H9 (cell line): Measurements from ENCODE around the gene ZNF234. TPM values are rescaled to one million over a fixed set of nuclear protein-coding genes. Genes with fewer than 3 reads are reported as not detected.

Experiments
- DNase-seq: peaks from one replicate; pipeline ENCODE4 v3.0.0-alpha.2; 2017
- H2AFZ ChIP-seq: one replicate; pipeline ENCODE4 v1.6.1; 2013; ENCODE audit warnings: mild to moderate bottlenecking, low read length, control low read depth, moderate library complexity
- H2AK5ac ChIP-seq: 2 replicates; pipeline ENCODE4 v1.6.1; 2013; ENCODE audit warnings: low read length, control low read depth, mixed read lengths; ENCODE audit not compliant: insufficient read length
- H2BK120ac ChIP-seq: one replicate; pipeline ENCODE4 v1.6.1; 2013; ENCODE audit warnings: low read depth, mild to moderate bottlenecking, low read length, control low read depth, inconsistent platforms; ENCODE audit not compliant: poor library complexity, severe bottlenecking
- H2BK12ac ChIP-seq: 2 replicates; pipeline ENCODE4 v1.6.1; 2013; ENCODE audit warnings: low read length, control low read depth, mixed read lengths, low read depth; ENCODE audit not compliant: insufficient read length
- H2BK15ac ChIP-seq: 2 replicates; pipeline ENCODE4 v1.6.1; 2013; ENCODE audit warnings: low read depth, low read length, control low read depth
- H2BK20ac ChIP-seq: one replicate; pipeline ENCODE4 v1.6.1; 2013; ENCODE audit warnings: low read depth, mild to moderate bottlenecking, low read length, control low read depth, inconsistent platforms; ENCODE audit not compliant: poor library complexity, severe bottlenecking
- H2BK5ac ChIP-seq: 2 replicates; pipeline ENCODE4 v1.6.1; 2013; ENCODE audit warnings: low read length, control low read depth, mixed read lengths; ENCODE audit not compliant: insufficient read length
- H3K14ac ChIP-seq: 2 replicates; pipeline ENCODE4 v1.6.1; 2013; ENCODE audit warnings: low read length, control low read depth; ENCODE audit not compliant: insufficient read depth
- H3K18ac ChIP-seq: 2 replicates; pipeline ENCODE4 v1.6.1; 2013; ENCODE audit warnings: low read depth, mild to moderate bottlenecking, mixed read lengths, low read length, control low read depth; ENCODE audit not compliant: insufficient read length
- H3K23ac ChIP-seq: 2 replicates; pipeline ENCODE4 v1.6.1; 2013; ENCODE audit warnings: low read length, control low read depth, mixed read lengths, low read depth; ENCODE audit not compliant: insufficient read length
- H3K23me2 ChIP-seq: 2 replicates; pipeline ENCODE4 v1.6.1; 2013; ENCODE audit warnings: low read depth, mild to moderate bottlenecking, mixed read lengths, low read length, control low read depth; ENCODE audit not compliant: insufficient read length, poor library complexity, severe bottlenecking
- H3K27ac ChIP-seq: 2 replicates; pipeline ENCODE4 v1.5.1; 2013; ENCODE audit warnings: low read length, control low read depth, mixed read lengths, low read depth; ENCODE audit not compliant: insufficient read length
- H3K27me3 ChIP-seq: 2 replicates; pipeline ENCODE4 v1.6.1; 2013; ENCODE audit warnings: low read length, control low read depth, inconsistent platforms; ENCODE audit not compliant: insufficient read depth
- H3K4ac ChIP-seq: 2 replicates; pipeline ENCODE4 v1.6.1; 2013; ENCODE audit warnings: low read depth, mild to moderate bottlenecking, control low read depth, inconsistent platforms, low read length, moderate library complexity
- H3K4me1 ChIP-seq: 2 replicates; pipeline ENCODE4 v1.6.1; 2013; ENCODE audit warnings: low read length, control low read depth, inconsistent platforms; ENCODE audit not compliant: insufficient read depth
- H3K4me2 ChIP-seq: 2 replicates; pipeline ENCODE4 v1.6.1; 2013; ENCODE audit warnings: low read length, control low read depth, mixed read lengths; ENCODE audit not compliant: insufficient read length, insufficient read depth
- H3K56ac ChIP-seq: 2 replicates; pipeline ENCODE4 v1.6.1; 2013; ENCODE audit warnings: low read depth, mild to moderate bottlenecking, mixed read lengths, low read length, control low read depth; ENCODE audit not compliant: insufficient read length
- H3K79me1 ChIP-seq: 2 replicates; pipeline ENCODE4 v1.6.1; 2013; ENCODE audit warnings: low read depth, mild to moderate bottlenecking, moderate library complexity, low read length, control low read depth, inconsistent platforms; ENCODE audit not compliant: insufficient read depth, poor library complexity, severe bottlenecking
- H3K79me2 ChIP-seq: 2 replicates; pipeline ENCODE4 v1.6.1; 2013; ENCODE audit warnings: low read length, control low read depth, inconsistent platforms; ENCODE audit not compliant: insufficient read depth
- H3K9ac ChIP-seq: 2 replicates; pipeline ENCODE4 v1.6.1; 2013; ENCODE audit warnings: low read length, control low read depth, mixed read lengths; ENCODE audit not compliant: insufficient read length; ENCODE audit errors: extremely low read depth
- H3K9me3 ChIP-seq: one replicate; pipeline ENCODE4 v1.6.1; 2013; ENCODE audit warnings: low read depth, low read length, inconsistent platforms; ENCODE audit not compliant: control insufficient read depth
- H3T11ph ChIP-seq: one replicate; pipeline ENCODE4 v1.6.1; 2013; ENCODE audit warnings: mild to moderate bottlenecking, low read length, control low read depth, inconsistent platforms
- H4K20me1 ChIP-seq: one replicate; pipeline ENCODE4 v1.6.1; 2013; ENCODE audit not compliant: control insufficient read depth, insufficient read length, insufficient read depth
- H4K5ac ChIP-seq: 2 replicates; pipeline ENCODE4 v1.6.1; 2013; ENCODE audit warnings: low read depth, mild to moderate bottlenecking, mixed read lengths, low read length, control low read depth; ENCODE audit not compliant: insufficient read length
- H4K8ac ChIP-seq: replicated peaks from 2 replicates; pipeline ENCODE4 v1.6.1; 2013; ENCODE audit warnings: low read length, control low read depth, mixed read lengths, low read depth; ENCODE audit not compliant: insufficient read length
- H4K91ac ChIP-seq: 2 replicates; pipeline ENCODE4 v1.6.1; 2013; ENCODE audit warnings: low read depth, mild to moderate bottlenecking, moderate library complexity, mixed read lengths, low read length, control low read depth; ENCODE audit not compliant: insufficient read length
- H3K27ac Mint-ChIP-seq, 3 experiments: 2 replicates in 2 of 3; 3 replicates in 1 of 3; pipeline ENCODE4 v1.8.0; 2020 to 2021; ENCODE audit warnings: mixed read lengths in 3 of 3, mild to moderate bottlenecking in 1 of 3, moderate library complexity in 1 of 3
- H3K27me3 Mint-ChIP-seq: 2 replicates; pipeline ENCODE4 v1.8.0; 2021; ENCODE audit warnings: low read depth, mild to moderate bottlenecking, moderate library complexity, mixed read lengths
- H3K36me3 Mint-ChIP-seq, 3 experiments: 2 replicates in 2 of 3; 3 replicates in 1 of 3; pipeline ENCODE4 v1.8.0; 2020 to 2021; ENCODE audit warnings: low read depth in 3 of 3, mixed read lengths in 3 of 3; ENCODE audit not compliant: insufficient read depth in 1 of 3
- H3K4me1 Mint-ChIP-seq, 2 experiments: 2 replicates each; pipeline ENCODE4 v1.8.0; 2020; ENCODE audit warnings: mixed read lengths in 2 of 2
- H3K4me3 Mint-ChIP-seq, 2 experiments: 2 replicates in 1 of 2; 3 replicates in 1 of 2; pipeline ENCODE4 v1.8.0; 2020 to 2021; ENCODE audit warnings: mild to moderate bottlenecking in 2 of 2, mixed read lengths in 2 of 2, moderate library complexity in 1 of 2
- H3K9me3 Mint-ChIP-seq, 2 experiments: 2 replicates in 1 of 2; 3 replicates in 1 of 2; pipeline ENCODE4 v1.8.0; 2020; ENCODE audit warnings: mild to moderate bottlenecking in 2 of 2, mixed read lengths in 2 of 2, moderate library complexity in 1 of 2
- CTCF ChIP-seq: fragments of 200-600 bp; sonication (generic); conservative IDR thresholded peaks from 3 replicates; pipeline ENCODE4 v1.8.0; 2021; ENCODE audit warnings: antibody characterized with exemption, mild to moderate bottlenecking
- WGBS: extraction: QIAGEN DNeasy Blood & Tissue Kit; methylation state at CpG from one replicate; pipeline ENCODE4 v1.1.7; 2013; ENCODE audit warnings: missing lambda C conversion rate, low lambda C conversion rate, mixed read lengths; ENCODE audit not compliant: insufficient read length; ENCODE audit errors: extremely low coverage; 5-methylcytosine and 5-hydroxymethylcytosine counted together
- total RNA-seq: library from RNA; stranded (reverse); gene quantifications from 2 replicates; pipeline ENCODE4 v1.2.1, GENCODE V29; 2021

The ZNF234 gene
- total RNA-seq, 1 experiment from 2014 or later = 12.4 TPM

GRCh38 chr19:44112802-44113137, 28.6 kb upstream of the ZNF234 start:
- Mint-ChIP-seq H3K27me3 (peaks cover 3% of the 10 kb centered on the region; the same call in 1 of the 2 replicates), H3K36me3 (peaks cover 23 to 48% (median 42%) of the 10 kb centered on the region in 3 experiments), H3K4me3 (peak overlapping the region; percentile 94 to 98), H3K9me3 (peaks cover 33 to 37% of the 10 kb centered on the region in 2 experiments), H3K4me1 (peaks cover 5 to 14% of the 10 kb centered on the region in 2 experiments), H3K27ac (peak overlapping the region; percentile 83 to 96 (median 94); a peak in 4 of 7 replicates)
- Histone ChIP-seq H2BK5ac (no peak overlapping the region), H4K91ac (no peak overlapping the region), H3K27ac (peak overlapping the region; percentile 70), H4K8ac (no peak overlapping the region), H3K4ac (no peak overlapping the region; the same call in 1 of the 2 replicates), H3K79me1 (peaks cover 2% of the 10 kb centered on the region), H3K4me1 (no peaks in the 10 kb centered on the region), H2BK15ac (no peak overlapping the region), H2AFZ (no peak overlapping the region), H3K4me2 (peak overlapping the region; percentile 83), H3K56ac (no peak overlapping the region), H2AK5ac (no peak overlapping the region), H2BK12ac (no peak overlapping the region), H3K23ac (no peak overlapping the region), H3K23me2 (no peaks in the 10 kb centered on the region), H4K20me1 (no peaks in the 10 kb centered on the region), H3K18ac (no peak overlapping the region), H3K9me3 (peaks cover 8% of the 10 kb centered on the region), H2BK120ac (no peak overlapping the region), H3K27me3 (no peaks in the 10 kb centered on the region), H3K9ac (peak overlapping the region; percentile 84), H3T11ph (no peak overlapping the region), H3K14ac (peak overlapping the region; percentile 65; the same call in 1 of the 2 replicates), H2BK20ac (no peak overlapping the region), H3K79me2 (no peaks in the 10 kb centered on the region), H4K5ac (peak overlapping the region; percentile 69)
- no peak for TF ChIP-seq CTCF
- no peak for DNase-seq
- no CpG with 5 or more reads among the region's 11 CpGs for WGBS
